ENCODE results near the gene MEIOSIN.

DNA sequence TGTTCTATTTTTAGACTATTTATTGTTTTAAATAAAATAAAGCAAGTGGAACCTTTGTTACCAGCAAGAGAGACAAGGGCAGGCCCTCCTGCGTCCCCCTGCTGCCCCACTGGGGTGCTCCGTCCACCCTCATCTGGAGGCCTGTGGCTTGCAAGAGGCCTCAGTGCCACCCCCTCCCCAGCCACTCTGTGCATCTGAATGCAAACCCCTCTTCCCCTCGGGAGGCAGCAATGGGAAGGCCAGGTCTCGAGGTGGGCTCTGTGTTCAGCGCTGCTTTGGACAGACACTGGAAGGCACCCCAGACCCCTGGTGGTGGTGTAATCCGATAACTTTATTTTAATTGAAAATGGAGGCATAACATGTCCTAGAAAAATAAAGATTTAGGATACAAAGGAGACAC, 31.2 kb downstream of the MEIOSIN start:
- TF ChIP-seq, protein P1, sequence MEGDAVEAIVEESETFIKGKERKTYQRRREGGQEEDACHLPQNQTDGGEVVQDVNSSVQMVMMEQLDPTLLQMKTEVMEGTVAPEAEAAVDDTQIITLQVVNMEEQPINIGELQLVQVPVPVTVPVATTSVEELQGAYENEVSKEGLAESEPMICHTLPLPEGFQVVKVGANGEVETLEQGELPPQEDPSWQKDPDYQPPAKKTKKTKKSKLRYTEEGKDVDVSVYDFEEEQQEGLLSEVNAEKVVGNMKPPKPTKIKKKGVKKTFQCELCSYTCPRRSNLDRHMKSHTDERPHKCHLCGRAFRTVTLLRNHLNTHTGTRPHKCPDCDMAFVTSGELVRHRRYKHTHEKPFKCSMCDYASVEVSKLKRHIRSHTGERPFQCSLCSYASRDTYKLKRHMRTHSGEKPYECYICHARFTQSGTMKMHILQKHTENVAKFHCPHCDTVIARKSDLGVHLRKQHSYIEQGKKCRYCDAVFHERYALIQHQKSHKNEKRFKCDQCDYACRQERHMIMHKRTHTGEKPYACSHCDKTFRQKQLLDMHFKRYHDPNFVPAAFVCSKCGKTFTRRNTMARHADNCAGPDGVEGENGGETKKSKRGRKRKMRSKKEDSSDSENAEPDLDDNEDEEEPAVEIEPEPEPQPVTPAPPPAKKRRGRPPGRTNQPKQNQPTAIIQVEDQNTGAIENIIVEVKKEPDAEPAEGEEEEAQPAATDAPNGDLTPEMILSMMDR (IDR thresholded peaks at IDR 0.05), result no peak
- TF ChIP-seq EP300 (IDR thresholded peaks at IDR 0.05), result no peak
